OCI-LY7 (cell line): ENCODE measurements around the gene TBC1D5. TPM values are rescaled to one million over a fixed set of nuclear protein-coding genes. Genes with fewer than 3 reads are reported as not detected.

Experiments
- BruUV-seq: library from RNA; stranded (reverse); fragments of 400-500 nt; replicated peaks from 2 replicates; lab custom pipeline; 2021; lab: Mats Ljungman, UMichigan
- CTCF ChIA-PET: fragments of 300-600 bp; sonication (Branson Sonifier 250); formaldehyde crosslinking; loops from one replicate; lab custom pipeline; 2022; ENCODE audit warnings: antibody characterized with exemption; ENCODE audit not compliant: unreplicated experiment; lab: Charles Lee
- POLR2A ChIA-PET: fragments of 300-600 bp; sonication (Branson Sonifier 250); formaldehyde crosslinking; loops from one replicate; lab custom pipeline; 2022; ENCODE audit warnings: antibody characterized with exemption; lab: Charles Lee
- DNase-seq: peaks from one replicate; pipeline ENCODE4 v3.0.0-alpha.2; 2015; ENCODE audit warnings: low spot score
- H2AFZ ChIP-seq: fragments of 200-600 bp; sonication (generic), shearing (Covaris generic); 2 replicates; pipeline ENCODE4 v1.6.1; 2014; ENCODE audit warnings: mild to moderate bottlenecking, antibody characterized with exemption, low read length, moderate library complexity
- H3K27ac ChIP-seq: fragments of 200-600 bp; sonication (generic); 2 replicates; pipeline ENCODE4 v1.5.1; 2014; ENCODE audit warnings: mixed run types, low read depth, mild to moderate bottlenecking, moderate library complexity, low read length, inconsistent platforms; ENCODE audit not compliant: poor library complexity, severe bottlenecking
- H3K36me3 ChIP-seq: fragments of 200-600 bp; sonication (generic); 2 replicates; pipeline ENCODE4 v1.6.1; 2014; ENCODE audit warnings: mild to moderate bottlenecking, antibody characterized with exemption, low read length, moderate library complexity, mixed read lengths; ENCODE audit not compliant: insufficient read depth
- H3K4me1 ChIP-seq: fragments of 200-600 bp; sonication (generic); 2 replicates; pipeline ENCODE4 v1.5.1; 2014; ENCODE audit warnings: mild to moderate bottlenecking, low read length; ENCODE audit not compliant: insufficient read depth, poor library complexity, severe bottlenecking
- H3K4me2 ChIP-seq: fragments of 200-600 bp; sonication (generic); 2 replicates; pipeline ENCODE4 v1.6.1; 2014; ENCODE audit warnings: mild to moderate bottlenecking, low read length
- H3K4me3 ChIP-seq: fragments of 200-600 bp; sonication (generic); 2 replicates; pipeline ENCODE4 v1.5.1; 2014; ENCODE audit warnings: mild to moderate bottlenecking, low read depth, low read length; ENCODE audit not compliant: poor library complexity, severe bottlenecking
- H3K79me2 ChIP-seq: fragments of 200-600 bp; sonication (generic); 2 replicates; pipeline ENCODE4 v1.6.1; 2016; ENCODE audit warnings: low read depth, mild to moderate bottlenecking, low read length, moderate library complexity, mixed read lengths; ENCODE audit not compliant: insufficient read depth
- H3K9me2 ChIP-seq: fragments of 200-600 bp; sonication (generic); 2 replicates; pipeline ENCODE4 v1.6.1; 2016; ENCODE audit warnings: mild to moderate bottlenecking, low read length, mixed read lengths; ENCODE audit not compliant: insufficient read depth
- H3K9me3 ChIP-seq: fragments of 200-600 bp; sonication (generic); 2 replicates; pipeline ENCODE4 v1.6.1; 2014; ENCODE audit warnings: mild to moderate bottlenecking, mixed run types, low read length, mixed read lengths
- H4K20me1 ChIP-seq: fragments of 200-600 bp; sonication (generic); 2 replicates; pipeline ENCODE4 v1.6.1; 2014; ENCODE audit warnings: mild to moderate bottlenecking, antibody characterized with exemption, low read length, moderate library complexity, mixed read lengths; ENCODE audit not compliant: insufficient read depth
- CTCF ChIP-seq: fragments of 200-600 bp; sonication (generic); conservative IDR thresholded peaks from 2 replicates; pipeline ENCODE4 v1.5.1; 2014; ENCODE audit warnings: mild to moderate bottlenecking, antibody characterized with exemption, low read length, moderate library complexity, mixed read lengths
- EZH2phosphoT487 ChIP-seq: fragments of 200-600 bp; sonication (generic); IDR thresholded peaks from 2 replicates; pipeline ENCODE4 v1.6.1; 2018; ENCODE audit warnings: low read depth, borderline replicate concordance, mild to moderate bottlenecking, mixed run types, antibody characterized with exemption, low read length, moderate library complexity, mixed read lengths
- intact Hi-C: fragments of 100-400 bp; cut with micrococcal nuclease; formaldehyde crosslinking; loops from one replicate; pipeline ENCODE4 v1.10.0; 2022; ENCODE audit not compliant: unreplicated experiment
- total RNA-seq, 2 experiments: library from RNA; depleted of rRNA in 1 of 2; stranded (reverse); fragments of >200 nt in 1 of 2; shearing (Covaris generic) in 1 of 2; gene quantifications; 2 replicates each; pipeline ENCODE4 v1.2.3, GENCODE V29; 2014 to 2022

The TBC1D5 gene
- total RNA-seq, 2 experiments from 2014 or later: 78.5 to 82.4 TPM

GRCh38 chr3:17339132-17339575 lies 403.3 kb downstream of the TBC1D5 start:
- Histone ChIP-seq H3K79me2 (no peaks in the 10 kb centered on the region), H3K36me3 (no peaks in the 10 kb centered on the region), H3K27ac (no peak overlapping the region), H4K20me1 (no peaks in the 10 kb centered on the region), H3K4me2 (no peak overlapping the region), H3K9me3 (no peaks in the 10 kb centered on the region), H2AFZ (no peak overlapping the region), H3K4me1 (no peaks in the 10 kb centered on the region), H3K4me3 (no peak overlapping the region), H3K9me2 (no peaks in the 10 kb centered on the region)
- ChIA-PET POLR2A (interaction anchor here (0.9 to 1.7 kb wide), 3 partner anchors 10 to 37 kb away, joined by 3 to 4 read pairs (median 3); no protein-coding TSS in a partner anchor), CTCF (no interaction called here)
- intact Hi-C loops: no loop called here
- DNase-seq: no peak
- TF ChIP-seq EZH2phosphoT487 (no peak), CTCF (no peak)
- no TSS peak for BruUV-seq

- no peak for TF ChIP-seq CTCF
- no peak for TF ChIP-seq EZH2phosphoT487
- intact Hi-C loops: no loop called here
- BruUV-seq: no TSS peak
- CTCF ChIA-PET: no interaction called here
- Histone ChIP-seq H3K4me2 (no peak overlapping the region), H3K79me2 (no peaks in the 10 kb centered on the region), H3K9me2 (no peaks in the 10 kb centered on the region), H2AFZ (no peak overlapping the region), H3K4me3 (no peak overlapping the region), H3K36me3 (no peaks in the 10 kb centered on the region), H3K9me3 (no peaks in the 10 kb centered on the region), H3K4me1 (no peaks in the 10 kb centered on the region), H4K20me1 (no peaks in the 10 kb centered on the region), H3K27ac (no peak overlapping the region)
- no peak for DNase-seq
- POLR2A ChIA-PET: interaction anchor here (0.6 to 0.9 kb wide), 2 partner anchors 30 to 611 kb away, joined by 3 read pairs; no protein-coding TSS in a partner anchor
These were observed 406.1 kb downstream of the TBC1D5 start for GRCh38 chr3:17336291-17336690.

DNA sequence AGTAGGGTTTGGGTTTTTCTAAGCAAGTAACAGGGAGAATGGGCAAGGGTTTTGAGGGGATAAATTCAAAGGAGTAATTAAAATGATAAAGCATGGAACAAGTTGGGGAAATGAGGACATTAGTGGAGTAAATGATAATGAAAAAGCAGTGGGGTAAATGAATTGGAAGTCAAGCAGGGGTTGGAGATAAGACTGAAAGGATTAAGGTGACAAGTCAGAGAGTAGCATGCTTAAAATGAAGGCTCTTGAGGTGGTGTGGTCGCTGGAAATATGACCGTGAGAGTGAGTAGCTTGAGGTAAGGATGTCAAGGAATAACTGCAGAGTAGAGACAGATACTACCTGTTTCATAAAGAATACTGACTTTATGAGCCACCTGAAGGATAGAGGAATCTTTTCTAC lies 408.5 kb downstream of the TBC1D5 start:
- Histone ChIP-seq H4K20me1 (no peaks in the 10 kb centered on the region), H3K9me2 (no peaks in the 10 kb centered on the region), H3K79me2 (no peaks in the 10 kb centered on the region), H2AFZ (no peak overlapping the region), H3K9me3 (no peaks in the 10 kb centered on the region), H3K36me3 (no peaks in the 10 kb centered on the region), H3K4me2 (no peak overlapping the region), H3K4me1 (no peaks in the 10 kb centered on the region), H3K4me3 (no peak overlapping the region), H3K27ac (no peak overlapping the region)
- no TSS peak for BruUV-seq
- ChIA-PET POLR2A (no interaction called here), CTCF (no interaction called here)
- TF ChIP-seq EZH2phosphoT487 (no peak), CTCF (no peak)
- DNase-seq: no peak
- intact Hi-C loops: no loop called here
